Mammary epithelial cell (primary cell): ENCODE measurements around the gene CASP8AP2.

Experiments used
- CTCF ChIP-seq, 2 donors: IDR thresholded peaks in 1 of 2; conservative IDR thresholded peaks in 1 of 2; 2 replicates each; pipeline ENCODE4 v1.5.1; 2011 to 2012; ENCODE audit warnings: inconsistent platforms in 2 of 2, low read length in 2 of 2, mild to moderate bottlenecking in 2 of 2, control low read depth in 1 of 2, low read depth in 1 of 2; ENCODE audit not compliant: insufficient read depth in 1 of 2; ENCODE audit errors: extremely low read depth in 1 of 2
- EZH2 ChIP-seq: IDR thresholded peaks from 2 replicates; pipeline ENCODE4 v1.6.1; 2012; ENCODE audit warnings: low read length, inconsistent platforms, borderline replicate concordance

DNA sequence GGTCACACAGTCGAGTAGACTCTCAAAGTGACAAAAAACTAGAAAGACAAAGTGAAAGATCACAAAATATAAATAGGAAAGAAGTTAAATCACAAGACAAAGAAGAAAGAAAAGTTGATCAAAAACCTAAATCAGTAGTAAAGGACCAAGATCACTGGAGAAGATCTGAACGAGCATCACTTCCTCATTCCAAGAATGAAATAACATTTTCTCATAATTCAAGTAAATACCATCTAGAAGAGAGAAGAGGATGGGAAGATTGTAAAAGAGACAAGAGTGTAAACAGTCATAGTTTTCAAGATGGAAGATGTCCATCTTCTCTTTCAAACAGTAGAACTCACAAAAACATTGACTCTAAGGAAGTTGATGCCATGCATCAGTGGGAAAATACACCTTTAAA, 33.0 kb downstream of the CASP8AP2 start:
- no peak for TF ChIP-seq CTCF (conservative IDR thresholded peaks at IDR 0.05 in 1 of 2, IDR thresholded peaks at IDR 0.05 in 1 of 2; ENCODE audit: extremely low read depth in 1 of 2, insufficient read depth in 1 of 2, low read depth in 1 of 2, low read length in 2 of 2)
- no peak for TF ChIP-seq EZH2
